WTC11 (cell line): Measurements from ENCODE around the gene RAD21L1. TPM values are rescaled to one million over a fixed set of nuclear protein-coding genes. Genes with fewer than 3 reads are reported as not detected.

Experiments
- ATAC-seq: fragments of 200-7000 bp; cut with Tn5 transposase; 2 replicates; pipeline ENCODE4 v1.10.0; 2021; ENCODE audit warnings: mild to moderate bottlenecking, moderate library complexity
- CTCF ChIA-PET: fragments of 300-600 bp; sonication (Branson Sonifier 250); formaldehyde crosslinking; loops from one replicate; lab custom pipeline; 2021; ENCODE audit warnings: antibody characterized with exemption; lab: Charles Lee
- POLR2A ChIA-PET: fragments of 350-600 bp; sonication (Branson Sonifier 250); formaldehyde crosslinking; loops from one replicate; lab custom pipeline; 2021; ENCODE audit warnings: antibody characterized with exemption; lab: Charles Lee
- DNase-seq: peaks from one replicate; pipeline ENCODE4 v3.0.0; 2021; ENCODE audit warnings: low spot score
- H3K27ac Mint-ChIP-seq: 2 replicates; pipeline ENCODE4 v1.8.0; 2021; ENCODE audit warnings: mixed read lengths
- H3K27me3 Mint-ChIP-seq: 2 replicates; pipeline ENCODE4 v1.8.0; 2021; ENCODE audit warnings: low read depth, mild to moderate bottlenecking, moderate library complexity, mixed read lengths
- H3K36me3 Mint-ChIP-seq: 2 replicates; pipeline ENCODE4 v1.8.0; 2021; ENCODE audit warnings: mixed read lengths
- H3K4me1 Mint-ChIP-seq: 2 replicates; pipeline ENCODE4 v1.8.0; 2022; ENCODE audit warnings: mixed read lengths
- H3K4me3 Mint-ChIP-seq: 2 replicates; pipeline ENCODE4 v1.8.0; 2021; ENCODE audit warnings: mild to moderate bottlenecking, moderate library complexity, mixed read lengths
- H3K9me3 Mint-ChIP-seq: 2 replicates; pipeline ENCODE4 v1.8.0; 2021; ENCODE audit warnings: mixed read lengths
- AFF4 ChIP-seq: sonication (generic); formaldehyde crosslinking; IDR thresholded peaks from 2 replicates; pipeline ENCODE4 v1.8.1; 2023; ENCODE audit warnings: mild to moderate bottlenecking, missing genetic modification reagents, borderline replicate concordance
- CREB1 ChIP-seq: sonication (generic); formaldehyde crosslinking; IDR thresholded peaks from 2 replicates; pipeline ENCODE4 v1.8.0; 2023; ENCODE audit warnings: mild to moderate bottlenecking, missing genetic modification reagents
- E2F5 ChIP-seq: sonication (generic); formaldehyde crosslinking; IDR thresholded peaks from 2 replicates; pipeline ENCODE4 v1.8.1; 2022; ENCODE audit warnings: mild to moderate bottlenecking, moderate library complexity, missing genetic modification reagents
- ETV6 ChIP-seq: sonication (generic); formaldehyde crosslinking; IDR thresholded peaks from 2 replicates; pipeline ENCODE4 v1.8.1; 2022; ENCODE audit warnings: mild to moderate bottlenecking, missing genetic modification reagents
- HMGA2 ChIP-seq: fragments of 250-450 bp; sonication (Bioruptor Pico); IDR thresholded peaks from 2 replicates; pipeline ENCODE4 v1.4.0; 2021; ENCODE audit warnings: mild to moderate bottlenecking, moderate library complexity
- HMGXB4 ChIP-seq: sonication (generic); formaldehyde crosslinking; IDR thresholded peaks from 2 replicates; pipeline ENCODE4 v1.8.1; 2023; ENCODE audit warnings: mild to moderate bottlenecking, moderate library complexity, missing genetic modification reagents
- MAX ChIP-seq: sonication (generic); formaldehyde crosslinking; IDR thresholded peaks from 2 replicates; pipeline ENCODE4 v1.8.0; 2022; ENCODE audit warnings: mild to moderate bottlenecking, missing genetic modification reagents
- NFATC4 ChIP-seq: fragments of 250-450 bp; sonication (Bioruptor Pico); IDR thresholded peaks from 2 replicates; pipeline ENCODE4 v1.9.0; 2021; ENCODE audit warnings: mild to moderate bottlenecking
- NR2C2 ChIP-seq: sonication (generic); formaldehyde crosslinking; IDR thresholded peaks from 2 replicates; pipeline ENCODE4 v1.8.0; 2022; ENCODE audit warnings: mild to moderate bottlenecking, missing genetic modification reagents
- OVOL2 ChIP-seq: fragments of 250-450 bp; sonication (Bioruptor Pico); IDR thresholded peaks from 2 replicates; pipeline ENCODE4 v1.9.0; 2021; ENCODE audit warnings: mild to moderate bottlenecking, borderline replicate concordance
- PREB ChIP-seq: sonication (generic); formaldehyde crosslinking; IDR thresholded peaks from 2 replicates; pipeline ENCODE4 v1.8.1; 2022; ENCODE audit warnings: mild to moderate bottlenecking, missing genetic modification reagents, moderate library complexity, borderline replicate concordance
- PRRX2 ChIP-seq: fragments of 250-450 bp; sonication (Bioruptor Pico); IDR thresholded peaks from 2 replicates; pipeline ENCODE4 v1.8.0; 2021; ENCODE audit warnings: mild to moderate bottlenecking
- RORB ChIP-seq: fragments of 250-450 bp; sonication (Bioruptor Pico); IDR thresholded peaks from 2 replicates; pipeline ENCODE4 v1.9.0; 2021; ENCODE audit warnings: mild to moderate bottlenecking
- SMAD4 ChIP-seq: sonication (generic); formaldehyde crosslinking; IDR thresholded peaks from 2 replicates; pipeline ENCODE4 v1.8.0; 2022; ENCODE audit warnings: mild to moderate bottlenecking, missing genetic modification reagents
- ZMAT4 ChIP-seq: fragments of 250-450 bp; sonication (Bioruptor Pico); IDR thresholded peaks from 2 replicates; pipeline ENCODE4 v1.9.0; 2021; ENCODE audit warnings: mild to moderate bottlenecking
- ZNF232 ChIP-seq: sonication (generic); formaldehyde crosslinking; IDR thresholded peaks from 2 replicates; pipeline ENCODE4 v1.8.0; 2022; ENCODE audit warnings: mild to moderate bottlenecking, missing genetic modification reagents
- ZNF317 ChIP-seq: sonication (generic); formaldehyde crosslinking; IDR thresholded peaks from 2 replicates; pipeline ENCODE4 v1.8.1; 2023; ENCODE audit warnings: low read depth, mild to moderate bottlenecking, moderate library complexity, missing genetic modification reagents, borderline replicate concordance
- ZNF416 ChIP-seq: fragments of 250-450 bp; sonication (Bioruptor Pico); IDR thresholded peaks from 2 replicates; pipeline ENCODE4 v1.9.0; 2021; ENCODE audit warnings: mild to moderate bottlenecking, inconsistent platforms
- ZNF671 ChIP-seq: fragments of 250-450 bp; sonication (Bioruptor Pico); IDR thresholded peaks from 2 replicates; pipeline ENCODE4 v1.8.0; 2021; ENCODE audit warnings: mild to moderate bottlenecking
- total RNA-seq: library from RNA; stranded (reverse); gene quantifications from 3 replicates; pipeline ENCODE4 v1.2.3, GENCODE V29; 2021

The RAD21L1 gene
- total RNA-seq, 1 experiment from 2014 or later, result 0.77 TPM

- H3K9me3 Mint-ChIP-seq, result no peaks in the 10 kb centered on the region
- no peak overlapping the region for H3K4me3 Mint-ChIP-seq
- ATAC-seq, result no peak
- TF ChIP-seq ETV6, result no peak
- TF ChIP-seq ZNF232 (CRISPR knock-in tag), result no peak
- no peak for TF ChIP-seq PRRX2 (CRISPR knock-in tag)
- no peak for TF ChIP-seq ZNF416 (CRISPR knock-in tag)
- no peak for TF ChIP-seq HMGXB4 (CRISPR knock-in tag)
- TF ChIP-seq AFF4 (CRISPR knock-in tag), result no peak
- TF ChIP-seq HMGA2 (CRISPR knock-in tag), result no peak
- no peak for TF ChIP-seq RORB
- TF ChIP-seq SMAD4, result no peak
- no peak for TF ChIP-seq NR2C2
- no peak for TF ChIP-seq E2F5 (CRISPR knock-in tag)
- no peak for TF ChIP-seq OVOL2 (CRISPR knock-in tag)
- no peak for TF ChIP-seq ZNF317 (CRISPR knock-in tag)
- TF ChIP-seq ZNF671 (CRISPR knock-in tag), result no peak
- TF ChIP-seq PREB (CRISPR knock-in tag), result no peak
- TF ChIP-seq ZMAT4 (CRISPR knock-in tag), result no peak
- TF ChIP-seq NFATC4 (CRISPR knock-in tag), result no peak
- no peaks in the 10 kb centered on the region for H3K36me3 Mint-ChIP-seq
- H3K27me3 Mint-ChIP-seq, result peaks cover 3% of the 10 kb centered on the region; the same call in 1 of the 2 replicates
- POLR2A ChIA-PET, result no interaction called here
- DNase-seq, result no peak
- peaks cover 8% of the 10 kb centered on the region for H3K4me1 Mint-ChIP-seq
- no peak overlapping the region for H3K27ac Mint-ChIP-seq
- CTCF ChIA-PET, result interaction anchor here (0.7 to 1.9 kb wide), 15 partner anchors 9 to 137 kb away, joined by 3 to 28 read pairs (median 4); partner anchors contain the start of gene SNPH
These were observed 74.4 kb downstream of the RAD21L1 start for GRCh38 chr20:1300083-1300840.

GRCh38 chr20:1301031-1301529 lies 75.2 kb downstream of the RAD21L1 start:
- Mint-ChIP-seq H3K4me1 (peaks cover 8% of the 10 kb centered on the region), H3K27ac (peak overlapping the region; percentile 73), H3K9me3 (no peaks in the 10 kb centered on the region), H3K4me3 (no peak overlapping the region), H3K36me3 (no peaks in the 10 kb centered on the region)
- DNase-seq (no peak), ATAC-seq (peak; percentile 68)
- ChIA-PET CTCF (interaction anchor here (0.7 to 1.8 kb wide), 11 partner anchors 9 to 136 kb away, joined by 3 to 28 read pairs (median 4); partner anchors contain the start of gene SNPH), POLR2A (no interaction called here)
- 0 out of 2 replicates have a peak, but pooled peaks have one; percentile 31 for TF ChIP-seq MAX (CRISPR knock-in tag)
- no peak for TF ChIP-seq CREB1 (CRISPR knock-in tag)
- TF ChIP-seq, all 79 proteins: peak for 1
- peaks cover 3% of the 10 kb centered on the region; the same call in 1 of the 2 replicates for H3K27me3 Mint-ChIP-seq
